Endothelial cell of umbilical vein (primary cell): ENCODE results near the gene WDR5.

Source experiments
- CTCF ChIP-seq, 2 donors: IDR thresholded peaks; 1 replicate in 1 of 2; 2 replicates in 1 of 2; pipeline ENCODE4 v1.5.1; 2011; ENCODE audit warnings: low read length in 2 of 2, mild to moderate bottlenecking in 2 of 2, moderate library complexity in 2 of 2, control low read depth in 1 of 2, inconsistent platforms in 1 of 2, low read depth in 1 of 2; ENCODE audit not compliant: insufficient read depth in 1 of 2; ENCODE audit errors: extremely low read depth in 1 of 2
- GATA2 ChIP-seq: IDR thresholded peaks from 2 replicates; pipeline ENCODE4 v1.7.0; 2011; ENCODE audit warnings: low read depth, mild to moderate bottlenecking, moderate library complexity, mixed read lengths, low read length; ENCODE audit not compliant: insufficient read length, insufficient read depth
- POLR2A ChIP-seq: IDR thresholded peaks from 2 replicates; pipeline ENCODE4 v1.6.1; 2012; ENCODE audit warnings: low read depth, mild to moderate bottlenecking, control low read depth, low read length
- POLR2AphosphoS5 ChIP-seq: IDR thresholded peaks from 2 replicates; pipeline ENCODE4 v1.6.1; 2012; ENCODE audit warnings: low read depth, mild to moderate bottlenecking, control low read depth, low read length, moderate library complexity; ENCODE audit not compliant: insufficient read depth
- TF ChIP-seq, protein P1 (sequence below): IDR thresholded peaks from 2 replicates; pipeline ENCODE4 v1.6.1; 2011; ENCODE audit not compliant: insufficient read depth, insufficient read length

- TF ChIP-seq CTCF (IDR thresholded peaks at IDR 0.05; ENCODE audit: extremely low read depth in 1 of 2, insufficient read depth in 1 of 2, low read depth in 1 of 2, low read length in 2 of 2), result no peak
- no peak for TF ChIP-seq POLR2A
- no peak for TF ChIP-seq GATA2
- TF ChIP-seq, protein P1, sequence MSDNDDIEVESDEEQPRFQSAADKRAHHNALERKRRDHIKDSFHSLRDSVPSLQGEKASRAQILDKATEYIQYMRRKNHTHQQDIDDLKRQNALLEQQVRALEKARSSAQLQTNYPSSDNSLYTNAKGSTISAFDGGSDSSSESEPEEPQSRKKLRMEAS, result no peak
- no peak for TF ChIP-seq POLR2AphosphoS5
Measured at GRCh38 chr9:134130503-134131375, 5.1 kb upstream of the WDR5 start.
